IMR-90 (cell line): ENCODE measurements around the gene ACTRT2. TPM values are rescaled to one million over a fixed set of nuclear protein-coding genes. Genes with fewer than 3 reads are reported as not detected.

Experiments used
- ATAC-seq: fragments of 200-7000 bp; cut with Tn5 transposase; 2 replicates; pipeline ENCODE4 v1.9.1; 2020; ENCODE audit warnings: low read depth, mild to moderate bottlenecking, moderate library complexity
- BruUV-seq: library from RNA; stranded (reverse); fragments of 400-500 nt; replicated peaks from 2 replicates; lab custom pipeline; 2021; lab: Mats Ljungman, UMichigan
- CTCF ChIA-PET: fragments of 300-600 bp; formaldehyde crosslinking; extraction: SDS; loops from one replicate; lab custom pipeline; 2021; ENCODE audit warnings: antibody characterized with exemption; lab: Yijun Ruan, JAX
- POLR2A ChIA-PET: fragments of 300-600 bp; sonication (Branson Sonifier 250); formaldehyde crosslinking; loops from one replicate; lab custom pipeline; 2022; ENCODE audit warnings: antibody characterized with exemption; ENCODE audit not compliant: unreplicated experiment; lab: Charles Lee
- DNase-seq: peaks from one replicate; pipeline ENCODE4 v3.0.0; 2013
- H2AFZ ChIP-seq: replicated peaks from 2 replicates; pipeline ENCODE3; 2013; ENCODE audit warnings: low read length, mild to moderate bottlenecking; ENCODE audit not compliant: poor library complexity
- H2AK5ac ChIP-seq: 2 replicates; pipeline ENCODE4 v1.6.1; 2013; ENCODE audit warnings: low read depth, low read length, inconsistent platforms
- H2AK9ac ChIP-seq: replicated peaks from 2 replicates; pipeline ENCODE3; 2013; ENCODE audit warnings: mild to moderate bottlenecking, low read depth, low read length, moderate library complexity; ENCODE audit not compliant: poor library complexity
- H2BK120ac ChIP-seq: 2 replicates; pipeline ENCODE4 v1.6.1; 2013; ENCODE audit warnings: low read depth, low read length, inconsistent platforms
- H2BK15ac ChIP-seq: 3 replicates; pipeline ENCODE4 v1.6.1; 2013; ENCODE audit warnings: low read depth, low read length, inconsistent platforms
- H2BK20ac ChIP-seq: 2 replicates; pipeline ENCODE4 v1.6.1; 2013; ENCODE audit warnings: low read depth, mild to moderate bottlenecking, inconsistent platforms, low read length, moderate library complexity
- H2BK5ac ChIP-seq: 2 replicates; pipeline ENCODE4 v1.6.1; 2013; ENCODE audit warnings: mild to moderate bottlenecking, low read depth, low read length, inconsistent platforms; ENCODE audit not compliant: poor library complexity, severe bottlenecking
- H3K14ac ChIP-seq: replicated peaks from 2 replicates; pipeline ENCODE4 v1.6.1; 2013; ENCODE audit warnings: low read depth, low read length, inconsistent platforms
- H3K18ac ChIP-seq: 2 replicates; pipeline ENCODE4 v1.6.1; 2013; ENCODE audit warnings: low read depth, low read length, control low read depth
- H3K23ac ChIP-seq: 2 replicates; pipeline ENCODE4 v1.6.1; 2013; ENCODE audit warnings: low read depth, low read length, inconsistent platforms
- H3K27ac ChIP-seq: 2 replicates; pipeline ENCODE4 v1.5.1; 2013; ENCODE audit warnings: mild to moderate bottlenecking, control low read depth, low read length; ENCODE audit not compliant: insufficient read depth
- H3K27me3 ChIP-seq: 2 replicates; pipeline ENCODE4 v1.6.1; 2013; ENCODE audit warnings: low read length; ENCODE audit not compliant: control insufficient read depth, insufficient read depth
- H3K36me3 ChIP-seq: 2 replicates; pipeline ENCODE4 v1.6.1; 2013; ENCODE audit warnings: low read length, mixed read lengths; ENCODE audit not compliant: control insufficient read depth, insufficient read depth
- H3K4ac ChIP-seq: 2 replicates; pipeline ENCODE4 v1.6.1; 2013; ENCODE audit warnings: low read depth, low read length, inconsistent platforms
- H3K4me1 ChIP-seq: 2 replicates; pipeline ENCODE4 v1.6.1; 2013; ENCODE audit warnings: low read length, mixed read lengths; ENCODE audit not compliant: control insufficient read depth, insufficient read depth
- H3K4me2 ChIP-seq: 2 replicates; pipeline ENCODE4 v1.6.1; 2013; ENCODE audit warnings: low read depth, mild to moderate bottlenecking, control low read depth, low read length, moderate library complexity
- H3K4me3 ChIP-seq: 2 replicates; pipeline ENCODE4 v1.5.1; 2013; ENCODE audit warnings: low read depth, mild to moderate bottlenecking, control low read depth, low read length, moderate library complexity; ENCODE audit not compliant: insufficient read depth
- H3K56ac ChIP-seq: 2 replicates; pipeline ENCODE4 v1.6.1; 2013; ENCODE audit warnings: low read length, inconsistent platforms; ENCODE audit not compliant: insufficient read depth; ENCODE audit errors: extremely low read depth
- H3K79me1 ChIP-seq, 2 experiments: 2 replicates each; pipeline ENCODE4 v1.6.1; 2013; ENCODE audit warnings: low read length in 2 of 2, inconsistent platforms in 1 of 2, low read depth in 1 of 2
- H3K9ac ChIP-seq: 2 replicates; pipeline ENCODE4 v1.6.1; 2013; ENCODE audit warnings: low read depth, low read length, control low read depth
- H3K9me1 ChIP-seq: 2 replicates; pipeline ENCODE4 v1.6.1; 2013; ENCODE audit warnings: low read length, inconsistent platforms; ENCODE audit not compliant: insufficient read depth
- H3K9me3 ChIP-seq: 2 replicates; pipeline ENCODE4 v1.6.1; 2013; ENCODE audit warnings: low read length; ENCODE audit not compliant: control insufficient read depth, insufficient read depth
- H4K20me1 ChIP-seq: 2 replicates; pipeline ENCODE4 v1.6.1; 2013; ENCODE audit warnings: low read length, inconsistent platforms; ENCODE audit not compliant: insufficient read depth
- H4K5ac ChIP-seq: 2 replicates; pipeline ENCODE4 v1.6.1; 2013; ENCODE audit warnings: mild to moderate bottlenecking, low read depth, low read length, control low read depth
- H4K8ac ChIP-seq, 2 experiments: 2 replicates each; pipeline ENCODE4 v1.6.1; 2013; ENCODE audit warnings: low read depth in 2 of 2, low read length in 2 of 2, control low read depth in 1 of 2, inconsistent platforms in 1 of 2
- H4K91ac ChIP-seq: 2 replicates; pipeline ENCODE4 v1.6.1; 2013; ENCODE audit warnings: low read depth, low read length, inconsistent platforms; ENCODE audit not compliant: insufficient read depth
- BHLHE40 ChIP-seq: fragments of 150-350 bp; IDR thresholded peaks from 2 replicates; pipeline ENCODE4 v1.6.1; 2016; ENCODE audit warnings: mild to moderate bottlenecking, low read depth, low read length
- CEBPB ChIP-seq: IDR thresholded peaks from 2 replicates; pipeline ENCODE4 v1.6.1; 2012; ENCODE audit warnings: low read depth, low read length, improper control_type of control experiment
- CHD1 ChIP-seq: IDR thresholded peaks from 2 replicates; pipeline ENCODE4 v1.6.1; 2012; ENCODE audit warnings: low read depth, low read length, improper control_type of control experiment
- FOS ChIP-seq: fragments of 150-350 bp; IDR thresholded peaks from 2 replicates; pipeline ENCODE4 v1.6.1; 2016; ENCODE audit warnings: low read depth, low read length
- MAFK ChIP-seq: IDR thresholded peaks from 2 replicates; pipeline ENCODE4 v1.6.1; 2012; ENCODE audit warnings: low read depth, low read length, improper control_type of control experiment
- MAZ ChIP-seq: IDR thresholded peaks from 2 replicates; pipeline ENCODE4 v1.6.1; 2012; ENCODE audit warnings: low read depth, mild to moderate bottlenecking, low read length, improper control_type of control experiment, moderate library complexity, borderline replicate concordance
- MXI1 ChIP-seq: IDR thresholded peaks from 2 replicates; pipeline ENCODE4 v1.6.1; 2012; ENCODE audit warnings: low read depth, mild to moderate bottlenecking, low read length, moderate library complexity, borderline replicate concordance
- NFE2L2 ChIP-seq: fragments of 150-350 bp; IDR thresholded peaks from 2 replicates; pipeline ENCODE4 v1.6.1; 2016; ENCODE audit warnings: low read depth, mild to moderate bottlenecking, low read length
- RAD21 ChIP-seq: IDR thresholded peaks from 2 replicates; pipeline ENCODE4 v1.6.1; 2012; ENCODE audit warnings: low read length, improper control_type of control experiment
- SMC3 ChIP-seq: fragments of 150-350 bp; IDR thresholded peaks from 2 replicates; pipeline ENCODE4 v1.6.1; 2016; ENCODE audit warnings: low read depth, mild to moderate bottlenecking, antibody characterized with exemption, low read length, moderate library complexity
- WGBS, 2 experiments: methylation state at CpG; one replicate each; pipeline versions ENCODE4 v1.1.5 to v1.1.7; 2013; ENCODE audit warnings: missing lambda C conversion rate in 2 of 2; ENCODE audit not compliant: insufficient read length in 1 of 2; ENCODE audit errors: extremely low coverage in 2 of 2; 5-methylcytosine and 5-hydroxymethylcytosine counted together
- dilution Hi-C: fragments of 300-500 bp; cut with HindIII; formaldehyde crosslinking; loops from one replicate; pipeline ENCODE4 v1.14.3; 2018; ENCODE audit warnings: low sequenced_read_pairs; ENCODE audit not compliant: unreplicated experiment
- in situ Hi-C: fragments of 300-500 bp; cut with MboI; formaldehyde crosslinking; loops from 3 replicates; pipeline ENCODE4 v1.14.3; 2019; ENCODE audit warnings: low sequenced_read_pairs, inconsistent platforms, mixed read lengths
- intact Hi-C: fragments of 100-400 bp; cut with micrococcal nuclease; formaldehyde crosslinking; loops from 2 replicates; pipeline ENCODE4 v1.10.0; 2022
- polyA plus RNA-seq, 3 experiments: library from polyadenylated mRNA; depleted of rRNA; stranded (reverse); fragments of >200 nt; gene quantifications; 2 replicates each; pipeline ENCODE4 v1.2.3, GENCODE V29; 2012; ENCODE audit warnings: low replicate concordance in 1 of 3
- total RNA-seq: library from RNA; depleted of rRNA; stranded (reverse); fragments of >200 nt; gene quantifications from 2 replicates; pipeline ENCODE4 v1.2.3, GENCODE V29; 2012
- TF ChIP-seq, protein P1 (sequence below): fragments of 150-350 bp; IDR thresholded peaks from 2 replicates; pipeline ENCODE4 v1.6.1; 2016; ENCODE audit warnings: low read depth, mild to moderate bottlenecking, low read length, moderate library complexity, borderline replicate concordance
- TF ChIP-seq, protein P2 (sequence below): fragments of 150-350 bp; IDR thresholded peaks from 2 replicates; pipeline ENCODE4 v1.6.1; 2017; ENCODE audit warnings: mild to moderate bottlenecking, antibody characterized with exemption, low read length, low read depth
- TF ChIP-seq, protein P3 (sequence below): conservative IDR thresholded peaks from 2 replicates; pipeline ENCODE4 v1.5.1; 2012; ENCODE audit warnings: mild to moderate bottlenecking, low read depth, low read length, improper control_type of control experiment

ACTRT2 gene
- total and polyA plus RNA-seq, 2 of the 4 experiments (the other 2 are of a cell fraction) = not detected

DNA sequence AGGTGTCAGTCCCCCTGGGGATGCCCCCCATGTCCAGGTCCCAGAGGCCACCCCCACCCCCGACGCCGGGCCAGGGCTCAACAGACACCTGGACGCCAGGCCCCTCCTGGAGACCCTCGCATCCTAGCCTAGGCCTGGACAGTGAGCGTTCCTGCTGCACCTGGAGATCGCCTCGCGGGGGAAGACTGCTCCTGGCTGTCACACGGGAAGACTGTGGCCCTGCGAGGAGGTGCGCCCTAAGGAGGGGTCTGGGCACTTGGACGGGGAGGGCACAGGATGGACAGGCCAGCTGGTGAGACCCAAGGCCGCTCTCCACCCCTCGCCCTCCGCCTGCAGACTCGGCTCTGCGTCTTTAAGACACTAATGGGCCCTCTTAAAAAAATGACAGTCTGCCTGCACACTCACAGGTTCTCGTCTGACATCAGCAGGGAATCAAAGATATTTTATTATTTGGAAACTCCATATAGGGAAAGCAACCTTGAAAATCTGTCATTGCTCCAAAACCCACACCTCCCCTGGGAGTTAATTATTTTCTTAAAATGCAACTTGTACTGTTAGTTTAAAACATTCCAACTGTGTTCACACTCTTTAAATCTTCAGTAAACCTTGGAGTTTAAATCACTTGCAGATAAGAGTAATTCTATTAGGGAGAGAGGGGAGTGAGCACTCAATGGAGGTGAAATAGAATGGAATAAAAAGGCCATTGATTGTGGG is 45.6 kb upstream of the ACTRT2 start:
- Histone ChIP-seq H3K27me3 (no peaks in the 10 kb centered on the region), H2BK20ac (no peak overlapping the region), H3K4ac (no peak overlapping the region), H2BK120ac (no peak overlapping the region), H3K4me1 (no peaks in the 10 kb centered on the region), H2AK5ac (no peak overlapping the region), H3K9ac (no peak overlapping the region), H2BK15ac (no peak overlapping the region), H4K91ac (no peak overlapping the region), H4K5ac (no peak overlapping the region), H3K4me2 (no peak overlapping the region), H2BK5ac (no peak overlapping the region), H3K9me1 (no peaks in the 10 kb centered on the region), H3K79me1 (no peaks in the 10 kb centered on the region), H3K23ac (no peak overlapping the region), H2AFZ (no peak overlapping the region), H3K56ac (no peak overlapping the region), H4K20me1 (no peaks in the 10 kb centered on the region), H3K27ac (no peak overlapping the region), H3K9me3 (peaks cover 60% of the 10 kb centered on the region), H3K4me3 (no peak overlapping the region), H3K18ac (no peak overlapping the region), H3K36me3 (no peaks in the 10 kb centered on the region), H3K14ac (no peak overlapping the region), H2AK9ac (no peak overlapping the region), H4K8ac (no peak overlapping the region)
- no peak for DNase-seq
- TF ChIP-seq MAZ (no peak), RAD21 (no peak), CHD1 (no peak), NFE2L2 (no peak), MAFK (no peak), MXI1 (no peak), SMC3 (no peak), BHLHE40 (no peak), FOS (no peak), CEBPB (no peak)
- TF ChIP-seq, protein P1, sequence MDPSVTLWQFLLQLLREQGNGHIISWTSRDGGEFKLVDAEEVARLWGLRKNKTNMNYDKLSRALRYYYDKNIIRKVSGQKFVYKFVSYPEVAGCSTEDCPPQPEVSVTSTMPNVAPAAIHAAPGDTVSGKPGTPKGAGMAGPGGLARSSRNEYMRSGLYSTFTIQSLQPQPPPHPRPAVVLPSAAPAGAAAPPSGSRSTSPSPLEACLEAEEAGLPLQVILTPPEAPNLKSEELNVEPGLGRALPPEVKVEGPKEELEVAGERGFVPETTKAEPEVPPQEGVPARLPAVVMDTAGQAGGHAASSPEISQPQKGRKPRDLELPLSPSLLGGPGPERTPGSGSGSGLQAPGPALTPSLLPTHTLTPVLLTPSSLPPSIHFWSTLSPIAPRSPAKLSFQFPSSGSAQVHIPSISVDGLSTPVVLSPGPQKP = no peak
- TF ChIP-seq, protein P2, sequence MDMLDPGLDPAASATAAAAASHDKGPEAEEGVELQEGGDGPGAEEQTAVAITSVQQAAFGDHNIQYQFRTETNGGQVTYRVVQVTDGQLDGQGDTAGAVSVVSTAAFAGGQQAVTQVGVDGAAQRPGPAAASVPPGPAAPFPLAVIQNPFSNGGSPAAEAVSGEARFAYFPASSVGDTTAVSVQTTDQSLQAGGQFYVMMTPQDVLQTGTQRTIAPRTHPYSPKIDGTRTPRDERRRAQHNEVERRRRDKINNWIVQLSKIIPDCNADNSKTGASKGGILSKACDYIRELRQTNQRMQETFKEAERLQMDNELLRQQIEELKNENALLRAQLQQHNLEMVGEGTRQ = no peak
- TF ChIP-seq, protein P3, sequence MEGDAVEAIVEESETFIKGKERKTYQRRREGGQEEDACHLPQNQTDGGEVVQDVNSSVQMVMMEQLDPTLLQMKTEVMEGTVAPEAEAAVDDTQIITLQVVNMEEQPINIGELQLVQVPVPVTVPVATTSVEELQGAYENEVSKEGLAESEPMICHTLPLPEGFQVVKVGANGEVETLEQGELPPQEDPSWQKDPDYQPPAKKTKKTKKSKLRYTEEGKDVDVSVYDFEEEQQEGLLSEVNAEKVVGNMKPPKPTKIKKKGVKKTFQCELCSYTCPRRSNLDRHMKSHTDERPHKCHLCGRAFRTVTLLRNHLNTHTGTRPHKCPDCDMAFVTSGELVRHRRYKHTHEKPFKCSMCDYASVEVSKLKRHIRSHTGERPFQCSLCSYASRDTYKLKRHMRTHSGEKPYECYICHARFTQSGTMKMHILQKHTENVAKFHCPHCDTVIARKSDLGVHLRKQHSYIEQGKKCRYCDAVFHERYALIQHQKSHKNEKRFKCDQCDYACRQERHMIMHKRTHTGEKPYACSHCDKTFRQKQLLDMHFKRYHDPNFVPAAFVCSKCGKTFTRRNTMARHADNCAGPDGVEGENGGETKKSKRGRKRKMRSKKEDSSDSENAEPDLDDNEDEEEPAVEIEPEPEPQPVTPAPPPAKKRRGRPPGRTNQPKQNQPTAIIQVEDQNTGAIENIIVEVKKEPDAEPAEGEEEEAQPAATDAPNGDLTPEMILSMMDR = no peak
- POLR2A ChIA-PET = no interaction called here
- intact Hi-C loops (no loop called here), in situ Hi-C loops (no loop called here), dilution Hi-C loops (no loop called here)
- WGBS, 2 experiments = 60% methylated on average over 6 of the region's 19 CpGs; no CpG with 5 or more reads in 1 of the 2 experiments
- BruUV-seq = no TSS peak
- CTCF ChIA-PET = no interaction called here
- no peak for ATAC-seq
